Fibroblast of lung (primary cell): ENCODE data around the gene CFAP107.

Experiments used
- EZH2 ChIP-seq: IDR thresholded peaks from 2 replicates; pipeline ENCODE4 v1.5.1; 2012; ENCODE audit warnings: low read length, control low read depth, mild to moderate bottlenecking; ENCODE audit errors: missing control alignments
- TF ChIP-seq, protein P1 (sequence below), 2 donors: IDR thresholded peaks in 1 of 2; conservative IDR thresholded peaks in 1 of 2; 1 replicate in 1 of 2; 2 replicates in 1 of 2; pipeline ENCODE4 v1.5.1; 2011 to 2012; ENCODE audit warnings: low read length in 2 of 2, control low read depth in 1 of 2, inconsistent platforms in 1 of 2, low read depth in 1 of 2, mild to moderate bottlenecking in 1 of 2

DNA sequence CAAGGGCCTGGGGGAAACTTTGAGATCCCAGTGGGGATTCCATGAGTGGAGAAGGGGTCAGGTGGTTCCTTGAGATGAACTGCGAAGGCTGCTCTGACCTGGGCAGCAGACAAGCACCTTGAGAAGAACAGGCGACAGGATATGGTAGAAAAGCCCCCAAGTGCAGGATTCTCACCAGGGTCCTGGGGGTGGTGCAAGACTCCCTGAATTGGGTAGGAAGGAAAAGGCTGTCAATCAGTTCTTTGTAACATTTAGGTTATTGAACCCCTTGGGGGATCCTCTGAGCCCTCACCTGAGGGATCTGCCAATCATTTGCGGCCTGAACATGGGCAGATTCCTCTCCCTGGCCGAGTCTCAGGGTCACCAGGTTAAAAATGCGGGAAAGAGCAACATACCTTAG, 25.2 kb downstream of the CFAP107 start:
- TF ChIP-seq, protein P1, sequence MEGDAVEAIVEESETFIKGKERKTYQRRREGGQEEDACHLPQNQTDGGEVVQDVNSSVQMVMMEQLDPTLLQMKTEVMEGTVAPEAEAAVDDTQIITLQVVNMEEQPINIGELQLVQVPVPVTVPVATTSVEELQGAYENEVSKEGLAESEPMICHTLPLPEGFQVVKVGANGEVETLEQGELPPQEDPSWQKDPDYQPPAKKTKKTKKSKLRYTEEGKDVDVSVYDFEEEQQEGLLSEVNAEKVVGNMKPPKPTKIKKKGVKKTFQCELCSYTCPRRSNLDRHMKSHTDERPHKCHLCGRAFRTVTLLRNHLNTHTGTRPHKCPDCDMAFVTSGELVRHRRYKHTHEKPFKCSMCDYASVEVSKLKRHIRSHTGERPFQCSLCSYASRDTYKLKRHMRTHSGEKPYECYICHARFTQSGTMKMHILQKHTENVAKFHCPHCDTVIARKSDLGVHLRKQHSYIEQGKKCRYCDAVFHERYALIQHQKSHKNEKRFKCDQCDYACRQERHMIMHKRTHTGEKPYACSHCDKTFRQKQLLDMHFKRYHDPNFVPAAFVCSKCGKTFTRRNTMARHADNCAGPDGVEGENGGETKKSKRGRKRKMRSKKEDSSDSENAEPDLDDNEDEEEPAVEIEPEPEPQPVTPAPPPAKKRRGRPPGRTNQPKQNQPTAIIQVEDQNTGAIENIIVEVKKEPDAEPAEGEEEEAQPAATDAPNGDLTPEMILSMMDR (conservative IDR thresholded peaks at IDR 0.05 in 1 of 2, IDR thresholded peaks at IDR 0.05 in 1 of 2; ENCODE audit: low read depth in 1 of 2, low read length in 2 of 2), result no peak
- no peak for TF ChIP-seq EZH2
